MM.1S (cell line): ENCODE results near the gene ZNF598.
"Not testable (repeated sequence)": the region's sequence is repeated elsewhere in the genome, so short reads cannot be mapped to it uniquely, and the experiment has no call there.

Source experiments
- CTCF ChIP-seq: fragments of 300-600 bp; sonication (generic); IDR thresholded peaks from 2 replicates; pipeline ENCODE4 v1.5.1; 2016; ENCODE audit warnings: antibody characterized with exemption, low read length, mixed read lengths
- EZH2 ChIP-seq: fragments of 300-600 bp; sonication (generic); optimal IDR thresholded peaks from 2 replicates; pipeline ENCODE3; 2017; ENCODE audit warnings: low read depth, mild to moderate bottlenecking, antibody characterized with exemption, low read length, mixed read lengths
- EZH2phosphoT487 ChIP-seq: fragments of 300-600 bp; sonication (generic); IDR thresholded peaks from 2 replicates; pipeline ENCODE4 v1.6.1; 2018; ENCODE audit warnings: antibody characterized with exemption, low read length

DNA sequence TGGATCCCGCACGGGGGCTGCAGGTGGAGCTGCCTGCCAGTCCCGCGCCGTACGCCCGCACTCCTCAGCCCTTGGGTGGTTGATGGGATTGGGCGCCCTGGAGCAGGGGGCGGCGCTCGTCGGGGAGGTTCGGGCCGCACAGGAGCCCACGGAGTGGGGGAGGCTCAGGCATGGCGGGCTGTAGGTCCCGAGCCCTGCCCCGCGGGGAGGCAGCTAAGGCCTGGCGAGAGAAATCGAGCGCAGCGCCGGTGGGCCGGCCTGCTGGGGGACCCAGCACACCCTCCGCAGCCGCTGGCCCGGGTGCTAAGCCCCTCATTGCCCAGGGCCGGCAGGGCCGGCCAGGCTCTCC lies 51.5 kb downstream of the ZNF598 start:
- TF ChIP-seq EZH2, CTCF, EZH2phosphoT487: not testable (repeated sequence)
